ENCODE results near the gene PRRG2. TPM values are rescaled to one million over a fixed set of nuclear protein-coding genes. Genes with fewer than 3 reads are reported as not detected.

The PRRG2 gene
- total RNA-seq, 4 donors from 2014 or later: 13.8 to 21.2 (median 16.7) TPM

GRCh38 chr19:49559928-49560327 is 21.2 kb upstream of the PRRG2 start:
- peaks cover 12% of the 10 kb centered on the region for H3K4me1 ChIP-seq
- no peak overlapping the region for H3K27ac ChIP-seq
- no peak for DNase-seq (ENCODE audit: low spot score in 2 of 2)
- no peak overlapping the region for H3K4me3 ChIP-seq
- H3K9me3 ChIP-seq: no peaks in the 10 kb centered on the region
- H3K27me3 ChIP-seq: no peaks in the 10 kb centered on the region
- TF ChIP-seq POLR2A (IDR thresholded peaks at IDR 0.05) (no peak), EP300 (IDR thresholded peaks at IDR 0.05) (no peak), POLR2AphosphoS5 (IDR thresholded peaks at IDR 0.05) (no peak), CTCF (IDR thresholded peaks at IDR 0.05) (no peak)
- 65% methylated on average over 14 of the region's 15 CpGs for WGBS
- H3K36me3 ChIP-seq: peaks cover 53% of the 10 kb centered on the region

- TF ChIP-seq CTCF (IDR thresholded peaks at IDR 0.05): no peak
- no peak for TF ChIP-seq POLR2AphosphoS5 (IDR thresholded peaks at IDR 0.05)
- TF ChIP-seq POLR2A (IDR thresholded peaks at IDR 0.05): no peak
- TF ChIP-seq EP300 (IDR thresholded peaks at IDR 0.05): no peak
- Histone ChIP-seq H3K9me3 (no peaks in the 10 kb centered on the region), H3K4me3 (no peak overlapping the region), H3K27ac (no peak overlapping the region), H3K27me3 (no peaks in the 10 kb centered on the region), H3K4me1 (peaks cover 12% of the 10 kb centered on the region), H3K36me3 (peaks cover 48% of the 10 kb centered on the region)
- DNase-seq (ENCODE audit: low spot score in 2 of 2): no peak
- WGBS: 71% methylated on average over 11 of the region's 15 CpGs
Observed at GRCh38 chr19:49560358-49560900, 20.7 kb upstream of the PRRG2 start.

- Histone ChIP-seq H3K9me3 (no peaks in the 10 kb centered on the region), H3K4me1 (peaks cover 26% of the 10 kb centered on the region), H3K36me3 (peaks cover 8% of the 10 kb centered on the region), H3K27me3 (no peaks in the 10 kb centered on the region), H3K4me3 (no peak overlapping the region), H3K27ac (no peak overlapping the region)
- WGBS: 86% methylated on average over 6 of the region's 6 CpGs
- TF ChIP-seq CTCF (IDR thresholded peaks at IDR 0.05): no peak
- TF ChIP-seq EP300 (IDR thresholded peaks at IDR 0.05): no peak
- no peak for TF ChIP-seq POLR2A (IDR thresholded peaks at IDR 0.05)
- TF ChIP-seq POLR2AphosphoS5 (IDR thresholded peaks at IDR 0.05): no peak
- DNase-seq (ENCODE audit: low spot score in 2 of 2): no peak
Observed at GRCh38 chr19:49564616-49565045, 16.5 kb upstream of the PRRG2 start.

- Histone ChIP-seq H3K36me3 (peaks cover 1% of the 10 kb centered on the region), H3K9me3 (no peaks in the 10 kb centered on the region), H3K4me3 (no peak overlapping the region), H3K4me1 (peaks cover 30% of the 10 kb centered on the region), H3K27me3 (no peaks in the 10 kb centered on the region), H3K27ac (no peak overlapping the region)
- WGBS: 29% methylated on average over 4 of the region's 4 CpGs
- TF ChIP-seq POLR2AphosphoS5 (IDR thresholded peaks at IDR 0.05) (no peak), EP300 (IDR thresholded peaks at IDR 0.05) (no peak), CTCF (IDR thresholded peaks at IDR 0.05) (no peak), POLR2A (IDR thresholded peaks at IDR 0.05) (no peak)
- no peak for DNase-seq (ENCODE audit: low spot score in 2 of 2)
Observed at GRCh38 chr19:49565261-49565660, 15.9 kb upstream of the PRRG2 start.

GRCh38 chr19:49566302-49566701 is 14.8 kb upstream of the PRRG2 start:
- WGBS: 97% methylated on average over 3 of the region's 3 CpGs
- no peaks in the 10 kb centered on the region for H3K9me3 ChIP-seq
- no peak for DNase-seq (ENCODE audit: low spot score in 2 of 2)
- H3K36me3 ChIP-seq: no peaks in the 10 kb centered on the region
- H3K27me3 ChIP-seq: no peaks in the 10 kb centered on the region
- H3K4me3 ChIP-seq: no peak overlapping the region
- no peak overlapping the region for H3K27ac ChIP-seq
- TF ChIP-seq POLR2AphosphoS5 (IDR thresholded peaks at IDR 0.05): no peak
- no peak for TF ChIP-seq EP300 (IDR thresholded peaks at IDR 0.05)
- no peak for TF ChIP-seq POLR2A (IDR thresholded peaks at IDR 0.05)
- no peak for TF ChIP-seq CTCF (IDR thresholded peaks at IDR 0.05)
- peaks cover 39% of the 10 kb centered on the region for H3K4me1 ChIP-seq
